ENCODE measurements around the gene CBY2.
"Not testable (repeated sequence)": the region's sequence is repeated elsewhere in the genome, so short reads cannot be mapped to it uniquely, and the experiment has no call there.

The CBY2 gene

DNA sequence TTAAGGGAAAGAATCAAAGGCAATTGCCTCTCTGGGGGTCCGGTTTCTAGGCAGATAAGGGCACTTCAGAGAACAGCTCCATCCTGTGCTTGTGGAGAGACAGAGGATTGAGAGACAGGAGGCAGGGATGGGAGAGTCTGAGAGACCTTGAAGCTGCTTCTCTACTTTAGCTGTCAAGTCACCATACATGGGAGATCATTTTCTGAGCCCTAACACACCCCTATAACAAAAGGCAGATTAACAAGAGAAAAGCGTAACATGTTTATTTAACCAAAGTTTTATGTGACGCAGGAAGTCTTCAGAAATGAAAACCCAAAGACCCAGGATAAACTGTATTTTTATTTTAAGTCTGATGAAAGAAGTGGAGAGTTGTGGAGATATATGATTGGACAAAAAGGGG is 48.4 kb downstream of the CBY2 start:
- Mint-ChIP-seq H3K9me3 (ENCODE audit: low read depth) (no peaks in the 10 kb centered on the region), H3K27me3 (no peaks in the 10 kb centered on the region), H3K4me3 (no peak overlapping the region), H3K27ac (no peak overlapping the region), H3K4me1 (ENCODE audit: low read depth) (no peaks in the 10 kb centered on the region), H3K36me3 (no peaks in the 10 kb centered on the region)

DNA sequence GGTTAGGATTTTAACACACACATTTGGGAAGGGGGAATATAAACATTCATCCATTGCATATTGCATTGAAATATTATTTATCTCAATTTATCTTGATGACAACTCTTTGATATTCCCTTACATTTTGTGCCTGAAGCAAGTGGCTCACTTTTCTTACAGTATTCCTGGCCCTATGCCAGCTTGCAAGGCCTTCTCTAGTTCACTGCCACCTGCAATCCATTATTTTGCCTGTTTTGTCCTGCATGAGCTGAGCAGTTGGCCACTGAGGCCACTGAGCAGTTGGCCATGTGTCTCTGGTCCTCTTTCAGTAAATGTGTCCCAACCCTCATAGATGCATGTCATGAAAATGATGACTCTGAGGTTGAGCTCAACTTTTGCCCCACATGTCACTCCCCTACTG is 49.8 kb downstream of the CBY2 start:
- no peak overlapping the region for H3K27ac Mint-ChIP-seq

DNA sequence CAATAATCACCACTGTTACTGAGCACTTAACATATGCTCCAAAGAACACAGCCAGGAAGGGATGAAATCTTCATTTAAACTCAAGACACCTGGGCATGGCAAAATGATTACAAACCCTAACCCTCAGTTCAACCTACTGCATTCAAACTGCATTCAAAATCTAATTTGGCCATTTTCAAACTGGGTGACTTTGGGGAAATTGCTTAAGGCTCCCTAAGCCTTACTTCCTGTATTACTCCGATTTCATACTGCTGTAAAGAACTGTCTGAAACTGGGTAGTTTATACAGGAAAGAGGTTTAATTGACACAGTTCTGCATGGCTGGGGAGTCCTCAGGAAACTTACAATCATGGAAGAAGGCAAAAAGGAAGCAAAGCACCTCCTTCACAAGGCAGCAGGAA is 50.4 kb downstream of the CBY2 start:
- Mint-ChIP-seq H3K4me3 (no peak overlapping the region), H3K27me3 (no peaks in the 10 kb centered on the region), H3K36me3 (peaks cover under 1% of the 10 kb centered on the region), H3K4me1 (ENCODE audit: low read depth) (no peaks in the 10 kb centered on the region), H3K9me3 (ENCODE audit: low read depth) (peaks cover 1% of the 10 kb centered on the region), H3K27ac (no peak overlapping the region)

More for the DNA sequence above, 49.8 kb downstream of the CBY2 start:
- no peaks in the 10 kb centered on the region for H3K27me3 Mint-ChIP-seq
- no peaks in the 10 kb centered on the region for H3K36me3 Mint-ChIP-seq
- no peak overlapping the region for H3K4me3 Mint-ChIP-seq
- no peaks in the 10 kb centered on the region for H3K9me3 Mint-ChIP-seq (ENCODE audit: low read depth)
- no peaks in the 10 kb centered on the region for H3K4me1 Mint-ChIP-seq (ENCODE audit: low read depth)

DNA sequence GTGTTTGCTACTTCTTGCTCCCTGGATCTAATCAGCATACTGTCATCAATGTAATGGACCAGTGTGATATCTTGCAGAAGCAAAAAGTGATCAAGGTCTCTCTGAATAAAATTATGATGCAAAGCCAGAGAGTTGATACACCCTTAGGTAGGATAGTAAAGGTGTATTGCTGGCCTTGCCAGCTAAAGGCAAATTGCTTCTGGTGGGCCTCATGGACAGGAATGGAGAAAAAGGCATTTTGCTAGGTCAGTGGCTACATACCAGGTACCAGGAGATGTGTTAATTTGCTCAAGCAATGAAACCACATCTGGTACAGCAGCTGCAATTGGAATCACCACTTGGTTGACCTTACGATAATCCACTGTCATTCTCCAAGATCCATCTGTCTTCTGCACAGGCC is 54.4 kb downstream of the CBY2 start:
- peaks cover 11% of the 10 kb centered on the region for H3K36me3 Mint-ChIP-seq
- H3K9me3 Mint-ChIP-seq (ENCODE audit: low read depth); H3K4me1 Mint-ChIP-seq (ENCODE audit: low read depth); H3K27ac Mint-ChIP-seq; H3K27me3 Mint-ChIP-seq; H3K4me3 Mint-ChIP-seq: not testable (repeated sequence)

DNA sequence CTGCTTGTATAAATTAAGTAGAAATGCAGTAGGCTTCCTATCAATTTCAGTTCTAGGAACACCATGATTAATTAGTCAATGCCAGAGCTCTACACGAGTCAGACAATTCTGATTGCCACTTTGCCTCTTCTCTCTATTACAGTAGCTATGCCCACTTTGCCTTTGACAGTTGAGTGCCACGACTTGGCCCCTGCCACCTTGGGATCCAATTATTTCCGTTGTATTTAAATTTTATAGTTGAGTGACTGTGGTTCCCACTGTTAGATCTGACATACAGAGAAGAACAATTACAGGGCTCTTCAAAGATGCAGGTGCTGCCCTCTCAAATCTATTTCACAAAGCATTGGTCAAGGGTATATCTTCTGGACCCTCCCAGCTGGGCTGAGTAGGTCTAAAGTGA is 55.5 kb downstream of the CBY2 start:
- not testable (repeated sequence) for H3K4me3 Mint-ChIP-seq; H3K27me3 Mint-ChIP-seq; H3K4me1 Mint-ChIP-seq (ENCODE audit: low read depth); H3K27ac Mint-ChIP-seq; H3K9me3 Mint-ChIP-seq (ENCODE audit: low read depth)
- peaks cover 11% of the 10 kb centered on the region for H3K36me3 Mint-ChIP-seq

DNA sequence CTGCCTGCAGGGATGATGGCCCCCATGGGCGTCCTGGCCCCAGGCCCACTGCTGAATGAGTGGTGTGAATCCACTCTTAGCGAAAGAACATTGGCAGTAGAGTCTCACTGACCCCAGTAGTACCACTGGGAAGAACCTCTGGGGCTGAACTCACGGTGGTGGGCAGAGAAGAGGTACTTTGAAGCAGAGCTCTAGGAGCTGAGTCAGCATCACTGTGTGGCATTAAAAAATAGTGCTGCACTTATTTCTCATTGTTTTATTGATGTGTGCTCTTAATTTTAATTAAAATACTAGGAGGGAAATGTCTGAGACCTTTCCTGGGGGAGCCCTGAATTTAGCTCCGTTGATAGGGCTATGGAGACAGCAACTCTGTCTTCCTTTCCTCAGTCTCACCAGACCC is 61.3 kb downstream of the CBY2 start:
- Mint-ChIP-seq H3K27ac (no peak overlapping the region), H3K4me3 (no peak overlapping the region), H3K36me3 (peaks cover 4% of the 10 kb centered on the region), H3K9me3 (ENCODE audit: low read depth) (no peaks in the 10 kb centered on the region), H3K4me1 (ENCODE audit: low read depth) (no peaks in the 10 kb centered on the region), H3K27me3 (peaks cover 1% of the 10 kb centered on the region)
